ENCODE results near the gene CALCR.
A peak's percentile ranks its signal among the peaks of the same experiment; 100 is the strongest.

CALCR gene

DNA sequence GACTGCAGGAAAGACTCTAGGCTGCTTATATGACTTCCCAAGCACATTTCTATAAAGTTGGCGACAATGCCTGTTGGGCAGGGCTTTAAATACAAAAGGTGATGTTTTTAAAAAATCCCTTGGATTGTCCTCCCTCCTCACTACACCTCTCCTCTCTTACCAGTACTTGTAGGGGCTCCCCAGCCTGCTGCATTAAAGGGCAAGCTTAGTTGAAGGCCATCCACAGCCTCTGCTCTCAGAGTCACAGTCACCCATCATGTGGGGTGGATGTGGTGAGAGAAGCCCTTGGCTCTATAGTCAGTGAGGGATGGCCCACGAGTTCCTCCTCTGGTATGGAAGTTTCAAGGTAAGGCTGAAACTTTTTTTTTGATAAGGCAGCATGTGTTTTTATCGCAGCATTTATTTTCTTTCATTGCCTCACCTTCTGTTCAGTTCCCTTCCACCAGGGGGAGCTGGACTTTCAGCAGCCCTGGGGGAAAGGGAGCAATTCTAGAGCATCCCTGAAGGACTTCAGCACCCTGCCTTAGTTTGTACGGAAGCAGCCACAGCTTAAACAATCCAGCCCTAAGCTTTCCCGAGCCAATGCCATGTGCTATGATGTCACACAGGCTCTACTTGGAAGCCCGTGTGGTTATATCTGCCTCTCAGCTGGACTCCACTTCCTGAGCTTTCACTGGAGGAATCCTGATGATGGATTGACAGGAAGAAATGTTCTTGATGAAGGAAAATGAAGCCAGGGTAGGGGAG, 131.9 kb downstream of the CALCR start:
- DNase-seq, result peak; percentile 18 to 38

DNA sequence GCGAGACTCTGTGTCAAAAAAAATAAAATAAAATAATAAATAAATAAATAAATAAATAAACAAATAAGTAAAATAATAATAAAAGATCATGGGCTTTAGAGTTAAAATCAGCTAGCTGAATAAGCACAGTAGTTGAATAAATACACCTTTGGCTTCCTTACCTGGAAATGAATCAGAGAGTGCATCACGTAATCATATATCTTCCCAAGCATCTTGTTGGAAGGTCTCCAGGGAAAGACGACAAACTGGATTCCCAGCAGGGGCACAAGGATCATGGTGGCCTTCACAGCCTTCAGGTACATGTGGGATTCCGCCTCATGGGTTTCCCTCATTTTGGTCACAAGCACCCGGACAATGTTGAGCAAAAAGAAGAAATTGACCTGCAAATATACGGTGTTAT, 138.7 kb downstream of the CALCR start:
- no peak for DNase-seq

DNA sequence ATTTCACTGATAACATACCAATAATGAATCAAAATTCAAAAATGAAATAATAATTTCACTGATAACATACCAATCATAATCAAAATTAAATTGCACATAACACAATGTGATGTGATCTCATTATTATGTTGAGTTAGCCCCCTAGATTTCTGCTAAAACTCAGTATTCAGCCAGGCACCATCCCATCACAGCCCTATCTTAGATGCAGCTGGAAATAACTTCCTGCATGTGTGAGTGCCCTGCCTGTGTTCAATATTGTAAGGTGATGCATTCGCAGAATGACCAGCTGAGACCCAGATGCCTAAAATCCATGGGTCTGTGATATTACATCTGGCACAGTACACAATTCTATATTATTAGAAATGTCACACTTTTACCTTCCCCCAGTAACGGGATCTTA, 142.4 kb downstream of the CALCR start:
- no peak for DNase-seq

DNA sequence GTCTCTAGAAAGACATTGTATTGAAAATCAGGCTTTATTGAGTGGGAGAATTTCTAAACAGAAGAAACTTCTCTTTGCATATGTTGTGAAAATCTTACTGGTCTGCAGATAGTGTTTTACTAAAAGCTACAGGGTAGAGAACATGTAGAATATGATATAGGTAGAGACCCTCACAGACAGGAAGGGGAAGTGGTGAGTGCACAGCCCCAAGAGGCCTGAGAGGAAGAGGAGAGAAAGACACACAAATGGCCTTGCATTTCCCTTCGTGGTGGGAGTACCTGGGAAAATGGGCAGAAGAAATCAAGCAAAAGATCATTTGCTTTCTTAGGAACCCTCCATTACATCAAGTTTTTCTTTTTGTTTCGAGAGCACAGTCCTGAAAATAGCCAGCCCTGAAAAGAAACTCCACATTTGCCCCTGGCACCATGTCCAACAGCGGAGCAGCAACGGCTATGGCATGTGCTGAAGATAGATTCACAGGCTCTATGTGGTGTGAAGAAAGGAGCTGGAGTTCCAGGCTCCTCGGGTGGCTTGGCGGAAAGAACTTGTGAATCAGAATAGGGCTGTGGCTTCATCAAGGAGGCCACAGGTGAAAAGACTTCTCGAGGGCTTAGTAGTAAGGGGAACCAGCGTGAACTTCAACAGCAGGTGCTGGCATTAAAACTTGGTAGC, 143.5 kb downstream of the CALCR start:
- DNase-seq, result no peak

DNA sequence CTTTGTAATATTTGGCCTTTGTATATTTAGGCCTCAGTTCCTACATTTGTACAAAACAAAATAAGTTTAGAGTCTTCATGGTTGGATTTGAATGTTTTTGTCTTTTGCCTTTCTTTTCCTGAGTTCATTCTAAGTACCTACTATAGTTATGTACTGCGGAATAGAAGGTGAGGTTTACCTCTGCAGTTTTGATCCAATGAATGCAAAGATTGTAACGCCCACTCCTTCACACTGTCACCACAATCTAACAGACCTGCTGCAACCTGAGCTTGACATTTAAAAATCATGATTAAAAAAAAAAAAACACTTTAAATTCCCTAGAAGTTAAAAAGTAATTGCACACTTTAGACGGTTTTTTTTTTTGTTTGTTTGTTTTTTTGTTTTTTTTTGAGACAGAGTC, 145.0 kb downstream of the CALCR start:
- DNase-seq, result no peak

DNA sequence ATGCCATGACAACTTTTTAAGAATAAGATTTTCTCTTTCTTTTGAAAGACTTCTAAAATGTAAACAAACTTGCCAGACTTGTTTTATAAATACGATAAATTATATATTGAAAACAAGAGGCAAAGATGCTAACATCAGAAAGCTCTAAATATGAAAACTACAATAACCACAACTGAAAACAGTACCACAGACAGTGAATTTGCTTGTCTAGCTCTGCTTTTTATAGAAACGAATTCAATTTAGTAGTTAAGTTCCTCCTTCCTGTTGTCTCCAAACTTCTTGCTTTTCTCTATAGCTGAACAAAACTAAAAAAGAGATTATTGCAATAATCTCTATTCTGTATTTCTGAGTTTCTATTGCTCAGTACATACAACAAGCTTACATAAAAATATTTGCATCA, 147.4 kb downstream of the CALCR start:
- DNase-seq, result no peak

DNA sequence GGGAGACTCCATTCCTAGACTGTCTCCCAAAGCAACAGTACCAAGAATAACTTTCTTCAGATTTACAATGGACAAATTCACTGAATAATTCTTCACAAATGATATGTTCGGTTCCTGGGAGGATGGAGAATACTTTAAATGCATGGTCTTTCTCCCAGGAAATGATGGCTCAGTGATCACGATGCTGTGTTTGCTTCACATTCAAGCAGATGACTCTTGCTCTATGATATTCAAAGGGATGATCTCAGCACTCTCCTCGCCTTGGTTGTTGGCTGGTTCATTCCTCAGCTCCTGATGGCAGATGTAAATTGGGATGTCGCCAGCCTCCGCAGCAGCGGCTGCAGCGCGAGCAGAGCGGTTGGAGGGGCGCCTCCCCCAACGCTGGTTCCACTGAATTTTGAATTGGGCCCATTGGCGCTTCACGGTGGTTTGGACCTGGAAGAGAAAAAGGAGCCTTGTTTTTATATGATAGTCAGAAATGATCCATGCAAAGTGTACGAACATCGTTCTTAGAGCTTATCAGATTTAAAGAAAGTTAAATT, 148.3 kb downstream of the CALCR start:
- DNase-seq, result no peak

DNA sequence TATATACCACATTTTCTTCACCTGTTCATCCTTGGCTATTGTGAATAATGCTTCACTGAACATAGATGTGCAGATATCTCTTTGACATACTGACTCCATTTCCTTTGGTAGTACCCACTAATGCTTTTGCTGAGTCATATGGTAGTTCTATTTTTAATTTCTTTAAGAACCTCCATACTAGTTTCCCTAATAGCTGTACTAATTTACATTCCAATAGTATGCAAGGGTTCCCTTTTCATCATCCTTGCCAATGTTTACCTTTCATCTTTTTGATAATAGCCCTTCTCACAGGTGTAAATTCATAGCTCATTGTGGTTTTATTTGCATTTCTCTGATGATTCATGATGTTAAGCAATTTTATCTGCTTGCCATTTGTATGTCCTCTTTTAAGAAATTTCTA, 159.9 kb downstream of the CALCR start:
- DNase-seq, result no peak

DNA sequence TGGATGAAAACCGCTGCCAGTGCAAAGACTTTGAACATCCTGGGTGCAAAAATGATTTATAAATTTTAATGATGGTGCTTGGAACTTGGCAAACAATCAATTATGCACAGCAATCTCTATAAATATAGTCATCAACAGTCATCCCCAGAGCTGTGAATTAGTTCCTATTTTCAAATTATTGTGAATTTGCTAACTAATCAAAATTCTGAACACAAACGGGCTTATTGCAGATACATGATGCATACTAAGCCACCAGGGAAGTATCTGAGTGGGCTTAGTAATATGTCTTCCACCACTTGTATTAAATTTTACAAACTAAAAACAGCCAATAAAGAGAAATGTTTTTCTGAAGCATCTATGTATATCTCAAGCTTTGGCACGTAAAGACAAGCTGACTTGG, 165.2 kb downstream of the CALCR start:
- no peak for DNase-seq

DNA sequence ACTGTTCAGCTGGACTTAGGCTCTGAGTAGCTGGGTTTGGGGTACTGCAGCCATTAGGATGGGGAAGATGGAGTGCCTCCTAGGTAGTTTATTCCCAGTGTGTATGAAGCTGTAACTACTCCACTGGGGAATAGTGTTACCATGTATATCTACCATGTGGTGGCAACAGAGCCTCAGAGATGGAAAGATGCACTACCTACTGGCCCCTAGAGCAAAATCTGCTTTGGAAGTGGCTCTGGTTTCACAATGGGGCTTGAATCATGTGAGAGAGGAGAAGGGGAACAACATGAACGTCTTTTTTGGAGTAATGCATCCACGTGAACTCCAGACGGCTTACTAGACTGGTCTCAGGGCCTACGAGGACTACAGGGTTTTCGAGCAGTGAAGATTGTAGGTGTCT, 167.3 kb downstream of the CALCR start:
- no peak for DNase-seq

DNA sequence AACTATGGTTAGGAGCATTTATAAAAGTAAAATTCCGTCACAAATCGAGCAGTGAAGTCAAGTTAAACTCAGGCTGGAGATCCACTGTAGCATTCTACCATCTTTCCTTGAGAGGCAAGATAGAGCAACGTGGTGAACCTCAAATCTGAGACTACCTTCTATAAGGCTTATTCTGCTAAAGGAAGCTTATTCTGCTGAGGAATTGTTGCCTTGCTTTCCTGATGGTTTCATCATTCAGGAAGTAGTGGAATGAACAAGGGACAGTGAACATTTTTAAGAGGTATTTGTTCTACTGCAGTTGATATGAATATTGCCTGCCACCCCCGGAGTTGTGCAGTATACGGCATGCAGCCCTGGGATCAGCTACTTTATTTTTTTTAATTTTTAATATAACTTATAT, 171.6 kb downstream of the CALCR start:
- DNase-seq, result no peak

DNA sequence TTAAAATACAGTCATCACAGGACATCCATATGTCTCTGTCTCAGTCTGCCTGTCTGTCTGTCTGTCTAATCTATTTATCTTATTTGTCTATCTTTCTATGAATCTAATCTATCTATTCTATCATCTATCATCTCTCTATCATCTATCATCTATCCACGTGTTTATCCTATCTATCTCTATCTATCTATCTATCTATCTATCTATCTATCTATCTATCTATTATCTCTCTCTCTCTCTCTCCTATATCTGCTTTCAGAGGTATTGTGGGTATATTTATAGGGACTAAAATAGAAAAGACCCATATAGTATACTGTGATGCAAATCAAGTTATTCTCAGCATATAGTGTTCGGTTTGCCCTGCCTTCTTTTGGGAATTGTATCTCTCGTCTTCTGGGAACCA, 174.9 kb downstream of the CALCR start:
- no peak for DNase-seq

DNA sequence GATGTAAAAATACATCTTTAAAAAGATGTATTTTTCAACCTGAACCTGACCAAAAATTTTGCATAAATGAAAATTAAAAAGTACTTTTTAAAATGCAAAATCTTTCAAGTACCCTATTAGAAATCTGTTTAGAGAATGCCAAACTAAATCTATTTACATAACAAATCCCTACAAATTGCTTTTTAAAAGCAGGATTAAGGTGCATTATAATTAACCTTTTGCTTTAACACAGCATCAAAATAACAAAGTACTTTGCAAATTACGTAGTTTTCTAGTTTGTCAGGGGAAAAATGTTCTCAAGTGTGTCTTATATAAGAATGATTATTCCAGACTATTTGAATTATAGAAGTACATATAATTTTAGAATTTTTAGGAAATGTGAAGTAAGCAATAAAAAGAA, 181.5 kb downstream of the CALCR start:
- no peak for DNase-seq

DNA sequence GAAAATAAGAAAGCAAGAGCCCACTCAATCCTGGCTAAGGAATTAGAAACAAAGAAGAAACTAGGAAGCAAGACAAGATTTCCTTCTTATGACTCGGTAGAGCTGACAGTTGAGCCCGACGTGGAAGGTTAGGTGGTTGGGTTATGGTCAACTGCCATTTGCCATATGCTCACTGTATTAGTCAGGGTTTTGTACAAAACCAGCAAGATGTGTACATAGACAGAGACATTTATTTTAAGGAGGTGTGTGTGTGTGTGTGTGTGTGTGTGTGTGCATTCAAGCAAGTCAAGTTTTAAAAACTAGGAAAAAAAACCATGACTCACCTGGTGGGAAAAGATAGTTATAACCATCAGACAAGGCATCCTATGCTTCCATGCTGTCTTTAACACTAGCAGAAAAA, 183.9 kb downstream of the CALCR start:
- no peak for DNase-seq

DNA sequence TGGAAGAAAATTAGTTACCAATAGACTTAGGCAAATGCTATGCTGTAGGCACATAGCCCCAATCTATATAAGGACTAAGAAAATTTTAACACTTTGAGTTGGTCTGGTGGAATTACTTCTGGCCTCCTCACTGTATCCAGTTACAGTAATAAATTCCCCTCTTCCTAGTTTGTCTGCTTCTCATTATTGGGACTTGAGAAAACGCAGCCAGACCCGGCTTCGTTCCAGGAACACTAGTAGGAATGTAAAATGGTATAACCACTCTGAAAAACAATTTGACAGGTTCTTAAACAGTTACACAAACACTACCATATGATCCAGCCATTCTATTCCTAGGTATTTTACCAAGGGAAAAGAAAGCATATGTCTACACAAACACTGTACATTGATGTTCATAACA, 192.2 kb downstream of the CALCR start:
- DNase-seq, result no peak

DNA sequence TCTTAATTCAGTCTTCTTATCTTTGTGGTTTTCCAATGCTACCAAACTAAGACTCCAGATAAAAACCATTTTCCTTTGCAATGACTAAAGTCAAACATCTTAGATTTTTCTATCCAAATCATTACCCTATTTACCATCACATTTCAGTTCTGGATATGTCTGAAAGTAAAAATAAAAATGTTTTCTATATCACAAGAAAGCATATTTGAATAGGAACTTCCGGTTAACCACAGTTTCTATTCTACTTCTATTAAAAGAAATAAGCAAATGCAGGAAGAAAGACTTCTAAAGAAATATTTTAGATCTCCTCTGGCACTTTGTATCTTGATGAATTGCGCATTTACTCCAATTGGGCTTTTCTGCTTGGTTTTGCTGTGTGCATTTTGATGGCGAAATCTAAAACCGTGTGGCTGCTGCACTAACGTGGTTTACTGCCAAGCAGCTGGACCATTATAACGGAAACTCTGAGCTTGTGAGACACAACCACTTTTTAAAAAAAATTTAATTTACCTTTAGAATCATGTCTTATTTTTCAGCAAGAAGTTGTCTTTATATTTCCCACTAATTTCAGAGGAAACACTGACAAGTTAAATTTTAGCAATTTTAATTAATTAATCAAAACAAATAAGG, 196.3 kb downstream of the CALCR start:
- DNase-seq, result no peak

DNA sequence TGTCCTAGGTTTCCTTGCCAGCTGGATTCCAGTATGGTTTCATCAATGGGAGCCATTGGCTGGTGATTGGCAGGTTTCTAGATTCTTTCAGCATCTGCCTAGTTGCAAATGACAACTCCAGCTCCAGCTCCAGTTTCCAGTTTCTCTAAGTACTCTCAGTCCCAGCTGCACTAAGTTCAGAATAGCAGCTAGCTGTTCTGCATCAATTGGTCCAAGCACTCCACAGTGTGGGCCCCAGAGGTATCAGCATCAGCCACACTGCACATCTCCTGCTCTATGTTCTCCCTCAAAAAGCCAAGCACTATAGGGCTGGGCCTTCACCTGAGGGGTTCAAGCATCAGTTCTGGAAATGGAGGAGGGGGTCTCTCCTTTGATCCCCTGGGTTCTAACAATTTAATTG, 198.9 kb downstream of the CALCR start:
- no peak for DNase-seq

Data from inflammatory macrophage (primary cell).